ENCODE data around the gene CFAP74.

CFAP74 gene

GRCh38 chr1:1972976-1973715 lies 30.4 kb downstream of the CFAP74 start:
- TF ChIP-seq CTCF (conservative IDR thresholded peaks at IDR 0.05; ENCODE audit: low read depth, low read length) = no peak
- DNase-seq (ENCODE audit: low read depth) = no peak
- no peak overlapping the region for H3K4me3 ChIP-seq (ENCODE audit: low read length)

- no peak for TF ChIP-seq CTCF (conservative IDR thresholded peaks at IDR 0.05; ENCODE audit: low read depth, low read length)
- DNase-seq (ENCODE audit: low read depth) = no peak
- no peak overlapping the region for H3K4me3 ChIP-seq (ENCODE audit: low read length)
Measured at GRCh38 chr1:1971688-1972087, 31.9 kb downstream of the CFAP74 start.

- H3K4me3 ChIP-seq (ENCODE audit: low read length) = no peak overlapping the region
- no peak for DNase-seq (ENCODE audit: low read depth)
- TF ChIP-seq CTCF (conservative IDR thresholded peaks at IDR 0.05; ENCODE audit: low read depth, low read length) = no peak
Measured at GRCh38 chr1:1971017-1971416, 32.6 kb downstream of the CFAP74 start.

GRCh38 chr1:1969953-1970716 lies 33.5 kb downstream of the CFAP74 start:
- H3K4me3 ChIP-seq (ENCODE audit: low read length) = no peak overlapping the region
- DNase-seq (ENCODE audit: low read depth) = no peak
- no peak for TF ChIP-seq CTCF (conservative IDR thresholded peaks at IDR 0.05; ENCODE audit: low read depth, low read length)

- DNase-seq (ENCODE audit: low read depth) = no peak
- TF ChIP-seq CTCF (conservative IDR thresholded peaks at IDR 0.05; ENCODE audit: low read depth, low read length) = no peak
Measured at GRCh38 chr1:1969505-1969900, 34.1 kb downstream of the CFAP74 start.

GRCh38 chr1:1968767-1969504 lies 34.6 kb downstream of the CFAP74 start:
- H3K4me3 ChIP-seq (ENCODE audit: low read length) = no peak overlapping the region
- DNase-seq (ENCODE audit: low read depth) = no peak
- no peak for TF ChIP-seq CTCF (conservative IDR thresholded peaks at IDR 0.05; ENCODE audit: low read depth, low read length)

More at GRCh38 chr1:1969505-1969900, 34.1 kb downstream of the CFAP74 start:
- no peak overlapping the region for H3K4me3 ChIP-seq (ENCODE audit: low read length)

Data from retinal pigment epithelial cell (primary cell).